GM18499 (cell line): Measurements from ENCODE around the gene UGT1A9.

Experiments used
- ATAC-seq: cut with Tn5 transposase; IDR thresholded peaks from one replicate; pipeline ENCODE4 v1.9.1; 2021; ENCODE audit warnings: moderate number of reproducible peaks; ENCODE audit not compliant: insufficient read depth, unreplicated experiment

Gene UGT1A9

GRCh38 chr2:233813236-233814055 is 141.7 kb downstream of the UGT1A9 start:
- no peak for ATAC-seq

GRCh38 chr2:233814056-233814835 is 142.5 kb downstream of the UGT1A9 start:
- no peak for ATAC-seq

- ATAC-seq: no peak
Observed at GRCh38 chr2:233815861-233816260, 144.2 kb downstream of the UGT1A9 start.

- no peak for ATAC-seq
Observed at GRCh38 chr2:233816334-233816733, 144.6 kb downstream of the UGT1A9 start.

- no peak for ATAC-seq
Observed at GRCh38 chr2:233816771-233817170, 145.1 kb downstream of the UGT1A9 start.

- no peak for ATAC-seq
Observed at GRCh38 chr2:233817361-233817911, 145.7 kb downstream of the UGT1A9 start.

- ATAC-seq: no peak
Observed at GRCh38 chr2:233817995-233818638, 146.4 kb downstream of the UGT1A9 start.

GRCh38 chr2:233818639-233819621 is 147.2 kb downstream of the UGT1A9 start:
- no peak for ATAC-seq

- no peak for ATAC-seq
Observed at GRCh38 chr2:233819884-233820773, 148.4 kb downstream of the UGT1A9 start.

GRCh38 chr2:233820774-233821105 is 149.0 kb downstream of the UGT1A9 start:
- ATAC-seq: no peak

- no peak for ATAC-seq
Observed at GRCh38 chr2:233821196-233821595, 149.5 kb downstream of the UGT1A9 start.

GRCh38 chr2:233821709-233822100 is 150.0 kb downstream of the UGT1A9 start:
- ATAC-seq: no peak

GRCh38 chr2:233822101-233822771 is 150.5 kb downstream of the UGT1A9 start:
- no peak for ATAC-seq
